ENCODE data around the gene FETUB.
A peak's percentile ranks its signal among the peaks of the same experiment; 100 is the strongest.

FETUB gene

GRCh38 chr3:186639778-186640472, at the start of gene FETUB:
Gene FETUB (plus strand): TSS chr3:186640399. CDS start chr3:186640461, 62 bp downstream.
- H3K4me3 ChIP-seq (replicated peaks; ENCODE audit: low read depth, low read length): no peak within 1 kb of the TSS
- TF ChIP-seq CTCF (IDR thresholded peaks at IDR 0.05; ENCODE audit: low read length, missing control alignments): no peak
- no peak for DNase-seq (ENCODE audit: low read depth)

- H3K4me3 ChIP-seq (replicated peaks; ENCODE audit: low read depth, low read length): no peak overlapping the region
- no peak for TF ChIP-seq CTCF (IDR thresholded peaks at IDR 0.05; ENCODE audit: low read length, missing control alignments)
- DNase-seq (ENCODE audit: low read depth): no peak
Measured at GRCh38 chr3:186590580-186591295, 49.5 kb upstream of the FETUB start.

GRCh38 chr3:186592682-186593081, 47.5 kb upstream of the FETUB start:
- no peak overlapping the region for H3K4me3 ChIP-seq (replicated peaks; ENCODE audit: low read depth, low read length)
- no peak for DNase-seq (ENCODE audit: low read depth)
- no peak for TF ChIP-seq CTCF (IDR thresholded peaks at IDR 0.05; ENCODE audit: low read length, missing control alignments)

GRCh38 chr3:186593862-186594261, 46.3 kb upstream of the FETUB start:
- no peak overlapping the region for H3K4me3 ChIP-seq (replicated peaks; ENCODE audit: low read depth, low read length)
- no peak for TF ChIP-seq CTCF (IDR thresholded peaks at IDR 0.05; ENCODE audit: low read length, missing control alignments)
- no peak for DNase-seq (ENCODE audit: low read depth)

GRCh38 chr3:186594591-186595113, 45.5 kb upstream of the FETUB start:
- TF ChIP-seq CTCF (IDR thresholded peaks at IDR 0.05; ENCODE audit: low read length, missing control alignments): no peak
- no peak overlapping the region for H3K4me3 ChIP-seq (replicated peaks; ENCODE audit: low read depth, low read length)
- no peak for DNase-seq (ENCODE audit: low read depth)

GRCh38 chr3:186596568-186597287, 43.5 kb upstream of the FETUB start:
- H3K4me3 ChIP-seq (replicated peaks; ENCODE audit: low read depth, low read length): no peak overlapping the region
- peak; percentile 44 for DNase-seq (ENCODE audit: low read depth)
- no peak for TF ChIP-seq CTCF (IDR thresholded peaks at IDR 0.05; ENCODE audit: low read length, missing control alignments)

Data from fibroblast of pulmonary artery (primary cell).